AG09309 (cell line): ENCODE data around the gene PDE1C.

Source experiments
- DNase-seq: peaks from one replicate; pipeline ENCODE4 v3.0.0-alpha.2; 2010; ENCODE audit warnings: low read depth
- H3K4me3 ChIP-seq: 2 replicates; pipeline ENCODE4 v1.5.1; 2011; ENCODE audit warnings: mild to moderate bottlenecking, low read depth, low read length, moderate library complexity; ENCODE audit not compliant: control insufficient read depth
- TF ChIP-seq, protein P1 (sequence below): IDR thresholded peaks from 2 replicates; pipeline ENCODE4 v1.5.1; 2011; ENCODE audit warnings: mild to moderate bottlenecking, low read depth, low read length, inconsistent platforms; ENCODE audit not compliant: insufficient read depth, control insufficient read depth; ENCODE audit errors: missing control alignments

Gene PDE1C

DNA sequence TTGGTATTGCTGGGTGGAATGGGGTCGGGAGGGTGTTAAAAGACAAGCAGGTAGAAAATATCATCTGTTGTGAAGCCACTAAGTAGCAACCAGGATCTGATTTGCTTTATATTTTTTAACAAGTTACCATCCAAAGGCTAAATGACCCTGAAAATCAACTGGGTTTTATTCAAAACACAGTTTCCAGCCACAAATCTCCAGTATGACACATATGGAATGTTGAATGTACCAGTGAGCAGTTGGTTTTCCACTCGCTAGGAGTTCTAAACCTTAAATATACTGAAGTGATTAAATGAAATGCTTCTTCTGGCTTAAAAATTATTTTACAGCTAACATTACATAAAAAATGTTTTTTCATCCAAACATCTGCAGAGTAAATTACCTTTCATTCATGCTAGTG lies 112.5 kb downstream of the PDE1C start:
- TF ChIP-seq, protein P1, sequence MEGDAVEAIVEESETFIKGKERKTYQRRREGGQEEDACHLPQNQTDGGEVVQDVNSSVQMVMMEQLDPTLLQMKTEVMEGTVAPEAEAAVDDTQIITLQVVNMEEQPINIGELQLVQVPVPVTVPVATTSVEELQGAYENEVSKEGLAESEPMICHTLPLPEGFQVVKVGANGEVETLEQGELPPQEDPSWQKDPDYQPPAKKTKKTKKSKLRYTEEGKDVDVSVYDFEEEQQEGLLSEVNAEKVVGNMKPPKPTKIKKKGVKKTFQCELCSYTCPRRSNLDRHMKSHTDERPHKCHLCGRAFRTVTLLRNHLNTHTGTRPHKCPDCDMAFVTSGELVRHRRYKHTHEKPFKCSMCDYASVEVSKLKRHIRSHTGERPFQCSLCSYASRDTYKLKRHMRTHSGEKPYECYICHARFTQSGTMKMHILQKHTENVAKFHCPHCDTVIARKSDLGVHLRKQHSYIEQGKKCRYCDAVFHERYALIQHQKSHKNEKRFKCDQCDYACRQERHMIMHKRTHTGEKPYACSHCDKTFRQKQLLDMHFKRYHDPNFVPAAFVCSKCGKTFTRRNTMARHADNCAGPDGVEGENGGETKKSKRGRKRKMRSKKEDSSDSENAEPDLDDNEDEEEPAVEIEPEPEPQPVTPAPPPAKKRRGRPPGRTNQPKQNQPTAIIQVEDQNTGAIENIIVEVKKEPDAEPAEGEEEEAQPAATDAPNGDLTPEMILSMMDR: no peak
- no peak overlapping the region for H3K4me3 ChIP-seq
- no peak for DNase-seq

DNA sequence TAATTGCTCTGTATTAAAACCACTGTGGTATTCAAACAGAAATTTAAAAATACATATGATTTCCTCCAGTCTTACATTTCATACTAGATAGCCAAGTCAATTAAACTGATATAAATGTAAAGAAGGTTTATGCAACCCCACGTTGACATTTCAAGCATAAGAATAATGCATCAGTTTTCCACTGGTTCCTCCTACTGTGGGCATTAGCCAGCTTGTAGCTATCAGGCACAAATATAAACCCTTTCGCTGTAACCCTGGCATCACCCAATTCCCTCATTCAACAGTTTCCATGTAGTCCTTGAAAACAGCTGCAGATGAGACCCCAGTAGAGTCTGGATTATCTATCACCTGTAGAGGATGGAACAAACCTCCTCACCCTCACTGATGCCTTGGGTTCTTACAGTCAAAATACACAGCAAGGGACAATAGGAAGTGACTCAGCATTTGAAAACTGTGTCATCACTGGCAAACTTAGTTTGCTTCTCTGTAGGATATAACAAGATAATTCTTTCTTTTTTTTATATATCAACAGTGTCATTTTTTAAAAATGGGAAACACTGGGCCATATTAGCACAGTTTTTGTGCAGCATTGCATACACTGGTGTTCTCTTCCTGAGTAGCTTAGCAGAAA lies 113.0 kb downstream of the PDE1C start:
- TF ChIP-seq, protein P1: no peak
- DNase-seq: no peak
- no peak overlapping the region for H3K4me3 ChIP-seq

DNA sequence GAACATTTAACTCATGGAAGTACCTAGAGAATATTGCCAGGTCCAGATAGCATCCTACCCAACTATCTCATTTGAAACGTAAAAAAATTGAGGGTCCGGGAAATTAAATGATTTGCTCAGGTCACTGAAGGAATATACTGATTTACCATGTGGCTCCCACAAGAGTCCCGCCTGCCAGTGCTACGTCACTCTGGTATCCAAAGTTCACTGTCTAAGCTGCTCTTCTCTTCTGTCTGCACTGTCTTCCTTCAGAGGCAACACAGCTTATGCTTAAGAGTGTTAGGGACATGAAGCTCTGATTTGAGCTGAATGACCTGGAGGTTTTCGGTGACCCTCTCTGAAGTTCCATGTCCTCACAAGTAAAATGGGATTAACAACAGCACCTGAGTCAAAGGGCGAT lies 114.6 kb downstream of the PDE1C start:
- H3K4me3 ChIP-seq: no peak overlapping the region
- DNase-seq: no peak

DNA sequence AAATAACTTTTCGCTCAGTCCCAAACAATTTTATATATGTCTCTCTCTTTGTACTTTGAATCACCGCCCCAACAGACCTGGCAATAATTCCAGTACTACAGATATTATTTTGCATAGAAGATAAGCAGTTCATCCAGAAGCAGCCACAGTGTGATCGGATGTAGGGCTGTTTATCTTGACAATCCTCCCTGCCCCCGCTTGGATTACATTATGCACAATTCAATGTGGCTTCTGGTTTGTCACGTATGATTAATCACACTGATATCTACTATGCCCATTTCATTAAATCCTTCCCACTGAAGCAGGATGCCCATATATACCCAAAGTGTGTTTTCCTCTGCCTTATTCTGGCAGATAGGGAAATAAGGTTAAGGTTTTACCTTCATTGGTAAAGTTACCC lies 115.2 kb downstream of the PDE1C start:
- no peak overlapping the region for H3K4me3 ChIP-seq
- TF ChIP-seq, protein P1: no peak
- DNase-seq: no peak

More for the DNA sequence above, 114.6 kb downstream of the PDE1C start:
- TF ChIP-seq, protein P1: no peak

DNA sequence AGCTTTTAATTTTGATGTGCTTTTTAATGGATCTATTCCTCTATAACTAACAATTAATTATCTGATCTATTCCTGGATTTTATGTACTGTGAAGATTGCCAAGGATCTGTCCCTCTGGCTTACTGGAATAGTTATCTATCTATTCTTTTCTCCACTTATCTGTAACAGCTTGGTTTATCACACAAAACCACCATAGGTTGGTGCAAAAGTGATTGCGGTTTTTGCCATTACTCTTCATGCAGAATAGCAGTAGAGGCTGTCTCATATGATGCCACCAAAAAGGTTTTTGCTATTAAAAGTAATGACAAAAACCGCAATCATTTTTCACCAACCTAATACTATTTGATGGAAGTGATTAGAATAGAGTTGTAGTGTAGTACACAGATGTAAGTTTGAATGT lies 115.7 kb downstream of the PDE1C start:
- DNase-seq: no peak
- TF ChIP-seq, protein P1: no peak
- H3K4me3 ChIP-seq: no peak overlapping the region

DNA sequence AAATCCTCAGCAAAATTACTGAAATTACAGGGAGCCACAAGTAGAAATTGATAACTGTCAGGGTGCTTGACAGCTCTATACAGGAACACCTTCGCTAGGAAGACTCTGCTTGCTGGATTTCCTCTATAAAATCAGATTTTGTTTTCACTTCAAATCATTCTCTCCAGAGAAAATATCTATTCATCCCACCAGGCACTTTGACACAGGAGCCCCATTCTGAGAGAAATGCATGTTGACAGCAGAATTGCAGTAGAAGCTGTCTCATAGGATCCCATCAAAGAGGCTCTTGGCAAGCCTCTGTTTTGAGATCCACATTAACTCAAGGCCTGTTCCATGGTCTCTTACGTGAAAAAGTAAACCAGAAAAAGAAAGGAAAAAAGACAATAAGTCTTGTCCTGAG lies 116.8 kb downstream of the PDE1C start:
- TF ChIP-seq, protein P1: no peak
- DNase-seq: no peak
- H3K4me3 ChIP-seq: no peak overlapping the region

DNA sequence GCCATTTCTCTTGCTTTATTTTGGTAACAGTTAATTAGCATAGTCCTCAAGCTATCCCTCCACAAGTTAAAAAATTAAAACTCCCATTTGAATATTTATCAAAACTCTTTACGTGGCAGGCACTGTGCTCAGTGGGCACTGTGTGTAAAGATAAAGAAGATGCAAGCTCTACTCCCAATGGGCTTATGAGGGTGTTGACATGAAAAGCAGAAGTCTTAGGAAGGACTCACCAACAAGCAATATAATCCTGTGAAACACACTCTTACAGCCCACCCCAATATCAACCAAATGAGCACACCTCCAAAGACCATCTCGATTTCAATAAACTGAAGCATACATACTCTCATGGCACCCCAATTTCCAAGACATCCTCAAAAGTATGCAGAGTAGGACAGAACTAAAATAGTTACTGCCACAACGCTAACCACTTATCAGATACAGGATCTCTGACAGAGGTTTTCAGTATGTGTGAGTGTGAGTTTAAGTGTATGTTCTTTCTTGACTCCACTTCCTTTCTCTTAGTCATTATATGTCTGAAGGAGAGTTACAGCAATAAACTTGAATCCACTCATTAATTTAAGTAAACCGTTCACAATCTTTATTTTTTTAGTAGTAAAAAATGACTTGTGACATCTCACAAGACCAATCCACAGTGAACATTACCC lies 120.0 kb downstream of the PDE1C start:
- TF ChIP-seq, protein P1: no peak
- DNase-seq: peak; percentile 16
- no peak overlapping the region for H3K4me3 ChIP-seq
